Measurements from ENCODE around the gene DNAH6. TPM values are rescaled to one million over a fixed set of nuclear protein-coding genes. Genes with fewer than 3 reads are reported as not detected.

Gene DNAH6
- total and polyA plus RNA-seq, 10 of the 15 experiments (the other 5 are each of a cell fraction or from before 2014, with no cell fraction given): 0.07 to 1.0 (median 0.29) TPM

DNA sequence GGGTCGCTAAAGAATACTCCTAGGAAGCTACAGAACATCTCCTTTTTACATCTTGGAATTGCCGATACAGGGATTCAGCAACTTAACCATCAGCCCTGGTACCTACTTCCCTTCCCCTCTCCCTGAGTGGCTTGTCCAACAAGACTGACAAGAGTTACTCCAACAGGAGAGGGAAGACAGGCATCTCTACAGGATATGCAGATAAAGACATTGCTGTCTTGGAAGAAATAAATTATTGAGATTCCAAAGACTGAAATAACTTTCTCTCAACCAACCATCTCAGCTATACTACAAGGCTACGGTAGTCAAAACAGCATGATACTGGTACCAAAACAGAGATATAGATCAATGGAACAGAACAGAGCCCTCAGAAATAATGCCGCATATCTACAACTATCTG lies 277.3 kb downstream of the DNAH6 start (continued):
- TF ChIP-seq CUX1 (IDR thresholded peaks at IDR 0.05; ENCODE audit: insufficient replicate concordance, low read depth, low read length) (no peak), NFXL1 (IDR thresholded peaks at IDR 0.05; ENCODE audit: borderline replicate concordance) (no peak), SP1 (IDR thresholded peaks at IDR 0.05; ENCODE audit: low read depth, low read length) (no peak), BCL3 (IDR thresholded peaks at IDR 0.05; ENCODE audit: borderline replicate concordance, insufficient read depth, low read depth, low read length, poor library complexity, severe bottlenecking) (no peak), NFIC (IDR thresholded peaks at IDR 0.05; ENCODE audit: low read depth, low read length) (no peak)
- TF ChIP-seq, protein P1, sequence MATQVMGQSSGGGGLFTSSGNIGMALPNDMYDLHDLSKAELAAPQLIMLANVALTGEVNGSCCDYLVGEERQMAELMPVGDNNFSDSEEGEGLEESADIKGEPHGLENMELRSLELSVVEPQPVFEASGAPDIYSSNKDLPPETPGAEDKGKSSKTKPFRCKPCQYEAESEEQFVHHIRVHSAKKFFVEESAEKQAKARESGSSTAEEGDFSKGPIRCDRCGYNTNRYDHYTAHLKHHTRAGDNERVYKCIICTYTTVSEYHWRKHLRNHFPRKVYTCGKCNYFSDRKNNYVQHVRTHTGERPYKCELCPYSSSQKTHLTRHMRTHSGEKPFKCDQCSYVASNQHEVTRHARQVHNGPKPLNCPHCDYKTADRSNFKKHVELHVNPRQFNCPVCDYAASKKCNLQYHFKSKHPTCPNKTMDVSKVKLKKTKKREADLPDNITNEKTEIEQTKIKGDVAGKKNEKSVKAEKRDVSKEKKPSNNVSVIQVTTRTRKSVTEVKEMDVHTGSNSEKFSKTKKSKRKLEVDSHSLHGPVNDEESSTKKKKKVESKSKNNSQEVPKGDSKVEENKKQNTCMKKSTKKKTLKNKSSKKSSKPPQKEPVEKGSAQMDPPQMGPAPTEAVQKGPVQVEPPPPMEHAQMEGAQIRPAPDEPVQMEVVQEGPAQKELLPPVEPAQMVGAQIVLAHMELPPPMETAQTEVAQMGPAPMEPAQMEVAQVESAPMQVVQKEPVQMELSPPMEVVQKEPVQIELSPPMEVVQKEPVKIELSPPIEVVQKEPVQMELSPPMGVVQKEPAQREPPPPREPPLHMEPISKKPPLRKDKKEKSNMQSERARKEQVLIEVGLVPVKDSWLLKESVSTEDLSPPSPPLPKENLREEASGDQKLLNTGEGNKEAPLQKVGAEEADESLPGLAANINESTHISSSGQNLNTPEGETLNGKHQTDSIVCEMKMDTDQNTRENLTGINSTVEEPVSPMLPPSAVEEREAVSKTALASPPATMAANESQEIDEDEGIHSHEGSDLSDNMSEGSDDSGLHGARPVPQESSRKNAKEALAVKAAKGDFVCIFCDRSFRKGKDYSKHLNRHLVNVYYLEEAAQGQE (IDR thresholded peaks at IDR 0.05; ENCODE audit: low read depth, low read length): no peak

Measured in GM12878 (cell line).